ENCODE measurements around the gene CFAP100. TPM values are rescaled to one million over a fixed set of nuclear protein-coding genes. Genes with fewer than 3 reads are reported as not detected.
A peak's percentile ranks its signal among the peaks of the same experiment; 100 is the strongest.

CFAP100 gene
- total and polyA plus RNA-seq, 10 donors = not detected

GRCh38 chr3:126480206-126480605 lies 85.5 kb downstream of the CFAP100 start:
- intact Hi-C loops (cut with DNase I; ENCODE audit: low total_unique reads) = no loop called here
- peak; percentile 69 for DNase-seq
- H3K4me3 ChIP-seq = no peak overlapping the region
- no peaks in the 10 kb centered on the region for H3K9me3 ChIP-seq
- no peaks in the 10 kb centered on the region for H3K27me3 ChIP-seq (replicated peaks in 1 of 7)
- H3K27ac ChIP-seq = no peak overlapping the region
- H3K36me3 ChIP-seq = no peaks in the 10 kb centered on the region
- 76 to 93% (median 87%) methylated on average over 5 of the region's 5 CpGs for WGBS, 5 donors
- H3K4me1 ChIP-seq = peaks cover 0 to 47% (median 18%) of the 10 kb centered on the region in 6 donors
- TF ChIP-seq, protein P1, sequence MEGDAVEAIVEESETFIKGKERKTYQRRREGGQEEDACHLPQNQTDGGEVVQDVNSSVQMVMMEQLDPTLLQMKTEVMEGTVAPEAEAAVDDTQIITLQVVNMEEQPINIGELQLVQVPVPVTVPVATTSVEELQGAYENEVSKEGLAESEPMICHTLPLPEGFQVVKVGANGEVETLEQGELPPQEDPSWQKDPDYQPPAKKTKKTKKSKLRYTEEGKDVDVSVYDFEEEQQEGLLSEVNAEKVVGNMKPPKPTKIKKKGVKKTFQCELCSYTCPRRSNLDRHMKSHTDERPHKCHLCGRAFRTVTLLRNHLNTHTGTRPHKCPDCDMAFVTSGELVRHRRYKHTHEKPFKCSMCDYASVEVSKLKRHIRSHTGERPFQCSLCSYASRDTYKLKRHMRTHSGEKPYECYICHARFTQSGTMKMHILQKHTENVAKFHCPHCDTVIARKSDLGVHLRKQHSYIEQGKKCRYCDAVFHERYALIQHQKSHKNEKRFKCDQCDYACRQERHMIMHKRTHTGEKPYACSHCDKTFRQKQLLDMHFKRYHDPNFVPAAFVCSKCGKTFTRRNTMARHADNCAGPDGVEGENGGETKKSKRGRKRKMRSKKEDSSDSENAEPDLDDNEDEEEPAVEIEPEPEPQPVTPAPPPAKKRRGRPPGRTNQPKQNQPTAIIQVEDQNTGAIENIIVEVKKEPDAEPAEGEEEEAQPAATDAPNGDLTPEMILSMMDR (IDR thresholded peaks at IDR 0.05 in 8 of 11, conservative IDR thresholded peaks at IDR 0.05 in 3 of 11) = no peak
- no peak for TF ChIP-seq POLR2AphosphoS5 (IDR thresholded peaks at IDR 0.05)
- TF ChIP-seq POLR2A (IDR thresholded peaks at IDR 0.05) = no peak

DNA sequence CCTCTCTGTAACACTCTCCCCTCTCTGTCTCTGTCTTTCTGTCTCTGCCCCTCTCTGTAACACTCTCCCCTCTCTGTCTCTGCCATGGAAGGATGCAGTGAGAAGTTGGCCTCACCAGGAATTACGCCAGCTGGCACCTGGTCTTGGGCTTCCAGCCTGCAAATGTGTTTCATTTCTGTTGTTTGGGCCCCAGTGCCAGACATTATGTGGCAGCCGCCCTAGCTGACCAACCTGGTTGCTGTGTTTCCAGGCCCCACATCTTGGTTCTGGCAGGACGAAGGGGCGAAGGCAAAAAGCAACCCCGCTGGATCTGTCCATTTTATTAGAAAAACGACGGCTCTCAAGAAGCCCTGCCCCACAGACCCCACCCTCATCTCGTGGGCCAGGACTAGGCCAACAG lies 86.2 kb downstream of the CFAP100 start:
- TF ChIP-seq POLR2AphosphoS5 (IDR thresholded peaks at IDR 0.05) (no peak), POLR2A (IDR thresholded peaks at IDR 0.05) (no peak)
- TF ChIP-seq, protein P1 (IDR thresholded peaks at IDR 0.05 in 8 of 11, conservative IDR thresholded peaks at IDR 0.05 in 3 of 11) = no peak
- Histone ChIP-seq H3K27ac (no peak overlapping the region), H3K9me3 (no peaks in the 10 kb centered on the region), H3K4me1 (peaks cover 0 to 53% (median 22%) of the 10 kb centered on the region in 6 donors), H3K36me3 (no peaks in the 10 kb centered on the region), H3K4me3 (no peak overlapping the region), H3K27me3 (replicated peaks in 1 of 7) (no peaks in the 10 kb centered on the region)
- 81 to 92% (median 84%) methylated on average over 8 of the region's 8 CpGs for WGBS, 5 donors
- intact Hi-C loops (cut with DNase I; ENCODE audit: low total_unique reads) = no loop called here
- peak; percentile 51 for DNase-seq

DNA sequence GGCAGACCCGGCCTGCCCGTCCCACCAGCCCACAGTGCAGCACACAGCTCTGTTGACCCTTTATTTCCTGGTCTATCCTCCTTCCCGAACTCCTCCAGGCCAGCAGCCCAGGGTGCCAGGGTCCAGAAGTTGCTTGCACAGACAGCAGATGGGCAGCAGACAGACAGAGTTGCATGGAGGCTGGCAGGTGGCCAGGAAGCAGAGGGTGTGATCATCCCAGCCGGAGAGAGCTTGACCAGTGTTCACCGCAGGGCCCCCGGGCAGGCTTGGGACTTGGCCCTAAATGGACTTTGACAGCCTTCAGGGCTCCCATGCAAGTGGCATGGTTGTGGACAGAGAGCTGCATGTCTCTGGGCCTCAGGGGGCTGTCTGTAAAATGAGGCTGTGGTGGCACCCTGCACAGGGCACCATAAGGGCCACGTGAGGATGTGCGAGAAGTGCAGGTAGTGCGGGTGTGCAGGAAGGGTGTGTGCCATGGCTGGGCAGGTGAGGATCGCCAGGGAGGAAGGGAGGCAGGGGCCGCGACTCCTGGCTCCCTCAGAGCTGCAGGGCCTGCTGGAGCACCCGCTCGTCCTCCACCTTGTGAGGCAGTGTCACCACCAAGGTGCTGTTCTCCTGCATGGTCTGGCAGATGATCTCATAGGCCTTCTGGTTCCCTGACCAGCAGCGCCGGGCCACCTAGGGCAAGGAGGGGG lies 87.2 kb downstream of the CFAP100 start:
- DNase-seq = peak; percentile 76
- intact Hi-C loops (cut with DNase I; ENCODE audit: low total_unique reads) = no loop called here
- Histone ChIP-seq H3K4me3 (no peak overlapping the region), H3K4me1 (peaks cover 7 to 57% (median 26%) of the 10 kb centered on the region in 6 donors), H3K9me3 (no peaks in the 10 kb centered on the region), H3K36me3 (no peaks in the 10 kb centered on the region), H3K27ac (no peak overlapping the region), H3K27me3 (replicated peaks in 1 of 7) (no peaks in the 10 kb centered on the region)
- TF ChIP-seq POLR2AphosphoS5 (IDR thresholded peaks at IDR 0.05) (no peak), POLR2A (IDR thresholded peaks at IDR 0.05) (no peak)
- TF ChIP-seq, protein P1 (IDR thresholded peaks at IDR 0.05 in 8 of 11, conservative IDR thresholded peaks at IDR 0.05 in 3 of 11) = no peak
- 79 to 86% (median 82%) methylated on average over 14 to 16 of the region's 16 CpGs for WGBS, 5 donors

- H3K4me1 ChIP-seq = peaks cover 9 to 59% (median 33%) of the 10 kb centered on the region in 6 donors
- intact Hi-C loops (cut with DNase I; ENCODE audit: low total_unique reads) = no loop called here
Observed at GRCh38 chr3:126482503-126483255, 88.0 kb downstream of the CFAP100 start.

More at GRCh38 chr3:126482503-126483255, 88.0 kb downstream of the CFAP100 start:
- DNase-seq = peak; percentile 61
- no peak overlapping the region for H3K27ac ChIP-seq
- H3K36me3 ChIP-seq = no peaks in the 10 kb centered on the region
- TF ChIP-seq, protein P1 (IDR thresholded peaks at IDR 0.05 in 8 of 11, conservative IDR thresholded peaks at IDR 0.05 in 3 of 11) = no peak
- no peaks in the 10 kb centered on the region for H3K9me3 ChIP-seq
- 83 to 97% (median 95%) methylated on average over 13 to 15 of the region's 15 CpGs for WGBS, 5 donors
- H3K27me3 ChIP-seq (replicated peaks in 1 of 7) = no peaks in the 10 kb centered on the region
- H3K4me3 ChIP-seq = no peak overlapping the region
